Trophoblast cell (in vitro differentiated cells and primary cell): ENCODE data around the gene CEP55.
A peak's percentile ranks its signal among the peaks of the same experiment; 100 is the strongest.
"Not testable (repeated sequence)": the region's sequence is repeated elsewhere in the genome, so short reads cannot be mapped to it uniquely, and the experiment has no call there.

Source experiments
- DNase-seq, 2 donors: peaks; one replicate each; pipeline ENCODE4 v3.0.0-alpha.2; 2016
- H2AFZ ChIP-seq: 2 replicates; pipeline ENCODE4 v1.6.1; 2013; ENCODE audit warnings: low read length, moderate library complexity, mild to moderate bottlenecking; ENCODE audit not compliant: insufficient read depth, poor library complexity
- H2AK5ac ChIP-seq: 2 replicates; pipeline ENCODE4 v1.6.1; 2013; ENCODE audit warnings: mild to moderate bottlenecking, low read length
- H2BK120ac ChIP-seq: 2 replicates; pipeline ENCODE4 v1.6.1; 2013; ENCODE audit warnings: low read length, mild to moderate bottlenecking, moderate library complexity; ENCODE audit not compliant: insufficient read depth, poor library complexity
- H2BK12ac ChIP-seq: 2 replicates; pipeline ENCODE4 v1.6.1; 2013; ENCODE audit warnings: mild to moderate bottlenecking, low read length, moderate library complexity
- H2BK5ac ChIP-seq: 2 replicates; pipeline ENCODE4 v1.6.1; 2013; ENCODE audit warnings: low read length, low read depth, moderate library complexity, mild to moderate bottlenecking; ENCODE audit not compliant: poor library complexity
- H3K14ac ChIP-seq: 2 replicates; pipeline ENCODE4 v1.6.1; 2013; ENCODE audit warnings: mild to moderate bottlenecking, low read length
- H3K18ac ChIP-seq: 2 replicates; pipeline ENCODE4 v1.6.1; 2013; ENCODE audit warnings: mild to moderate bottlenecking, low read length
- H3K23ac ChIP-seq: 2 replicates; pipeline ENCODE4 v1.6.1; 2013; ENCODE audit warnings: low read length
- H3K27ac ChIP-seq: 2 replicates; pipeline ENCODE4 v1.5.1; 2013; ENCODE audit warnings: low read depth, mild to moderate bottlenecking, inconsistent platforms, low read length, moderate library complexity
- H3K27me3 ChIP-seq: 2 replicates; pipeline ENCODE4 v1.6.1; 2013; ENCODE audit warnings: inconsistent platforms, mild to moderate bottlenecking, low read length, moderate library complexity; ENCODE audit not compliant: insufficient read depth
- H3K36me3 ChIP-seq, 2 experiments: 1 replicate in 1 of 2; 2 replicates in 1 of 2; pipeline ENCODE4 v1.6.1; 2013; ENCODE audit warnings: low read length in 2 of 2, mild to moderate bottlenecking in 2 of 2, moderate library complexity in 1 of 2; ENCODE audit not compliant: insufficient read depth in 2 of 2, control insufficient read depth in 1 of 2
- H3K4ac ChIP-seq: 2 replicates; pipeline ENCODE4 v1.6.1; 2013; ENCODE audit warnings: low read depth, mild to moderate bottlenecking, low read length, moderate library complexity
- H3K4me1 ChIP-seq, 2 experiments: 1 replicate in 1 of 2; 2 replicates in 1 of 2; pipeline ENCODE4 v1.6.1; 2013; ENCODE audit warnings: low read length in 2 of 2, mild to moderate bottlenecking in 2 of 2, moderate library complexity in 1 of 2; ENCODE audit not compliant: insufficient read depth in 2 of 2, control insufficient read depth in 1 of 2
- H3K4me2 ChIP-seq: 2 replicates; pipeline ENCODE4 v1.6.1; 2013; ENCODE audit warnings: inconsistent platforms, mild to moderate bottlenecking, low read length, moderate library complexity
- H3K4me3 ChIP-seq: 2 replicates; pipeline ENCODE4 v1.5.1; 2013; ENCODE audit warnings: mild to moderate bottlenecking, low read depth, low read length, inconsistent platforms
- H3K79me1 ChIP-seq: one replicate; pipeline ENCODE4 v1.6.1; 2013; ENCODE audit warnings: low read length
- H3K79me2 ChIP-seq: 2 replicates; pipeline ENCODE4 v1.6.1; 2013; ENCODE audit warnings: low read length, mild to moderate bottlenecking; ENCODE audit not compliant: control insufficient read depth, insufficient read depth, poor library complexity
- H3K9ac ChIP-seq: 2 replicates; pipeline ENCODE4 v1.6.1; 2013; ENCODE audit warnings: mild to moderate bottlenecking, low read length
- H3K9me3 ChIP-seq: 2 replicates; pipeline ENCODE4 v1.6.1; 2013; ENCODE audit warnings: low read depth, mild to moderate bottlenecking, control low read depth, inconsistent platforms, low read length; ENCODE audit not compliant: insufficient read depth
- H4K12ac ChIP-seq: 2 replicates; pipeline ENCODE4 v1.6.1; 2013; ENCODE audit warnings: low read depth, mild to moderate bottlenecking, low read length, moderate library complexity
- H4K8ac ChIP-seq: 2 replicates; pipeline ENCODE4 v1.6.1; 2013; ENCODE audit warnings: low read depth, mild to moderate bottlenecking, low read length, moderate library complexity
- H4K91ac ChIP-seq: one replicate; pipeline ENCODE4 v1.6.1; 2013; ENCODE audit warnings: low read depth, mild to moderate bottlenecking, low read length, moderate library complexity
- WGBS: extraction: QIAGEN DNeasy Blood & Tissue Kit; methylation state at CpG from one replicate; pipeline ENCODE4 v1.1.7; 2013; ENCODE audit warnings: missing lambda C conversion rate; ENCODE audit not compliant: insufficient read length, insufficient coverage; ENCODE audit errors: extremely low coverage; 5-methylcytosine and 5-hydroxymethylcytosine counted together

CEP55 gene

DNA sequence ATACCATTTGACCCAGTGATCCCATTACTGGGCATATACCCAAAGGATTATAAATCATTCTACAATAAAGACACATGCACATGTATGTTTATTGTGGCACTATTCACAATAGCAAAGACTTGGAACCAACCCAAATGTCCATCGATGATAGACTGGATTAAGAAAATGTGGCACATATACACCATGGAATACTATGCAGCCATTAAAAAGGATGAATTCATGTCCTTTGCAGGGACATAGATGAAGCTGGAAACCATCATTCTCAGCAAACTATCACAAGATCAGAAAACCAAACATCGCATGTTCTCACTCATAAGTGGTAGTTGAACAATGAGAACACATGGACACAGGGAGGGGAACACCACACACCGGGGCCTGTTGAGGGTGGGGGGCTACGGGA is 44.5 kb downstream of the CEP55 start:
- H3K27me3 ChIP-seq, H4K8ac ChIP-seq, H3K4ac ChIP-seq, H3K23ac ChIP-seq, H2BK12ac ChIP-seq, H3K9me3 ChIP-seq, H4K12ac ChIP-seq, H2BK5ac ChIP-seq, H3K27ac ChIP-seq, H3K4me2 ChIP-seq, H3K79me1 ChIP-seq, H2AK5ac ChIP-seq, H3K79me2 ChIP-seq, H3K14ac ChIP-seq, H3K18ac ChIP-seq, H3K4me1 ChIP-seq, H2BK120ac ChIP-seq, H3K4me3 ChIP-seq, H3K36me3 ChIP-seq, H2AFZ ChIP-seq, DNase-seq, H3K9ac ChIP-seq, H4K91ac ChIP-seq: not testable (repeated sequence)
- WGBS: no CpG with 5 or more reads among the region's 4 CpGs

DNA sequence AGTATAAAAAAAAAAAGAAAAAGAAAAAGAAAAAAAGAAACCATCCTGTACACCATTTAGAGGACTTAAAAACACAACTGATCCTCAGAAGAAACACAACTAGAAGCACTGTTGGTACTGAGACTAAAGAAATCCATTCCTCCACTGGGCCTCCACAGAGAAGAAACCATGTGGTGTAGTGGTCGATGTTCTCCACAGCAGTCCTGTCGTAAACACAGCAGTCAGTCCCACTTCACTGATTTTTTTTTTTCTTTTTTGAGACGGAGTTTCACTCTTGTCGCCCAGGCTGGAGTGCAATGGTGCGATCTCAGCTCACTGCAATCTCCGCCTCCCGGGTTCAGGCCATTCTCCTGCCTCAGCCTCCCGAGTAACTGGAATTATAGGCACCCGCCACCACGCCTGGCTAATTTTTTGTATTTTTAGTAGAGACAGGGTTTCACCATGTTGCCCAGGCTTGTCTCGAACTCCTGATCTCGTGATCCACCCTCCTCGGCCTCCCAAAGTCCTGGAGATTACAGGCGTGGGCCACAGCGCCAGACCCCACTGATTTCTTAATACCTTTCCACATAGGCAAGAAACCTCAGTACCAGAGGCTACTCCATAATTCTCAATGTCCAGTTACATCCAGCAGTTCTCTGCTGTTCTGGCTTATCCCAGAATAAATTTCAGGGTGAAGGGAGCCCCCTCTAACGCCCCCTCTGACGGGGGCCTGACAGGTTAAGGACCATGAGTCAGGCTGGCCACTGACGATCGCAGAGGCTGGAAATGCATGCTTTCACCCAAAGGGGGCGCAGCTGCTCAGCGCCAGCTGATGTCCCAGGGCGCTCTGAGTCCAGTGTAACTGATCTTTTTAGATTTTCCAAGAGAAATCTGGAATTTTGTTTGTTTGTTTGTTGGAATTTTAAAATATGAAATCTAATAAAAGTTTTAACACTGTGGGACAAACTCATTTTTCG is 45.3 kb downstream of the CEP55 start:
- Histone ChIP-seq H2BK12ac (no peak overlapping the region), H3K27ac (no peak overlapping the region), H3K9me3 (no peaks in the 10 kb centered on the region), H3K27me3 (no peaks in the 10 kb centered on the region), H4K12ac (no peak overlapping the region), H3K4me3 (no peak overlapping the region), H3K23ac (no peak overlapping the region), H3K79me1 (no peaks in the 10 kb centered on the region), H2BK120ac (no peak overlapping the region), H3K14ac (no peak overlapping the region), H3K4ac (no peak overlapping the region), H3K18ac (no peak overlapping the region), H3K4me1 (no peaks in the 10 kb centered on the region), H4K91ac (no peak overlapping the region), H3K4me2 (no peak overlapping the region), H4K8ac (no peak overlapping the region), H2BK5ac (no peak overlapping the region), H2AFZ (no peak overlapping the region), H2AK5ac (no peak overlapping the region), H3K9ac (no peak overlapping the region), H3K36me3 (no peaks in the 10 kb centered on the region), H3K79me2 (no peaks in the 10 kb centered on the region)
- peak; percentile 21 to 72 for DNase-seq
- no CpG with 5 or more reads among the region's 23 CpGs for WGBS

DNA sequence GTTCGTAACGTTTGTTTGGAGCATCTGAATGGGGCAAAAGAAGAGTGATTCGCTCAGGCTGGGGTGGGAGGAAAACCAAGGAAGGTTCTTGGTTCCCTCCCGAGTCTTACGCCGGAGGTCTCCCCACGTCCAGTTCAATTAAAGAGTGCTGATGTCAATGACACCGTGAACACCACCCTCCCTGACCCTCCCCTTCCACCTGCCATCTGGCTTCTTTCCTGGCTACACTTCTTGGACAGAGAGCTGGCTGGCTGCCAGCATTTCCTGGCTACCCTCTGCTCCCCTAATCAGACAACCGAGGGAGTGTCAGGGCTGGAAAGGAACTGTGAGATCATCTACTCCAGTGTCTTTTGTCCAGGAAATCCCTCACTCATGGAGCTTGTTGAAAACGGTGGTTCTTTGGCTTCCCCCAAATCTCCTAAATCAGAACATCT is 46.0 kb downstream of the CEP55 start:
- no peak overlapping the region for H3K4me3 ChIP-seq
- no peak overlapping the region for H2BK5ac ChIP-seq
- H4K8ac ChIP-seq: no peak overlapping the region
- no peak overlapping the region for H2BK120ac ChIP-seq
- H3K79me1 ChIP-seq: no peaks in the 10 kb centered on the region
- no peak overlapping the region for H3K18ac ChIP-seq
- H2AK5ac ChIP-seq: no peak overlapping the region
- H2AFZ ChIP-seq: no peak overlapping the region
- no peak overlapping the region for H3K4ac ChIP-seq
- H2BK12ac ChIP-seq: no peak overlapping the region
- no peak overlapping the region for H3K9ac ChIP-seq
- DNase-seq: no peak
- no peaks in the 10 kb centered on the region for H3K79me2 ChIP-seq
- no peaks in the 10 kb centered on the region for H3K27me3 ChIP-seq
- H3K9me3 ChIP-seq: no peaks in the 10 kb centered on the region
- no CpG with 5 or more reads among the region's 10 CpGs for WGBS
- no peak overlapping the region for H3K27ac ChIP-seq
- no peak overlapping the region for H4K91ac ChIP-seq
- no peaks in the 10 kb centered on the region for H3K4me1 ChIP-seq
- H3K23ac ChIP-seq: no peak overlapping the region
- no peak overlapping the region for H3K4me2 ChIP-seq
- no peak overlapping the region for H4K12ac ChIP-seq
- no peaks in the 10 kb centered on the region for H3K36me3 ChIP-seq
- no peak overlapping the region for H3K14ac ChIP-seq

DNA sequence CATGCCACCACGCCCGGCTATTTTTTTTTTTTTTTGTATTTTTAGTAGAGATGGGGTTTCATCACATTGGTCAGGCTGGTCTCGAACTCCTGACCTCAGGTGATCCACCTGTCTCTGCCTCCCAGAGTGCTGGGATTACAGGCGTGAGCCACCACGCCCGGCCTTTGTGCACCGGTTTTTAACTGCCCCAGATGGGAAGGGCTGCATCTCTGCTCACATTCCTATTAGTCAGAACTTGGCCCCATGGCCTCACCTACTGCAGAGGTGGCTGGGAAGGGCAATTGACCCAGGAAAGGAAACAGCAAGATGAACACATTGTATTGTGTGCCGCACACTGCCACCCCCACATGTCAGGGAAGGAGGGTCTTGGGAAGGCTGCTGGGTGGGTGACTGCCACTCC is 50.6 kb downstream of the CEP55 start:
- H3K4ac ChIP-seq, DNase-seq, H3K9ac ChIP-seq, H2BK12ac ChIP-seq, H3K36me3 ChIP-seq, H3K79me2 ChIP-seq, H4K8ac ChIP-seq, H3K4me2 ChIP-seq, H2BK5ac ChIP-seq, H4K91ac ChIP-seq, H4K12ac ChIP-seq, H3K18ac ChIP-seq, H3K23ac ChIP-seq, H3K14ac ChIP-seq, H3K9me3 ChIP-seq, H2AK5ac ChIP-seq, H3K27me3 ChIP-seq, H2AFZ ChIP-seq, H3K27ac ChIP-seq, H3K79me1 ChIP-seq, H2BK120ac ChIP-seq, H3K4me3 ChIP-seq, H3K4me1 ChIP-seq: not testable (repeated sequence)
- no CpG with 5 or more reads among the region's 8 CpGs for whole genome bisulfite sequencing
